ENCODE data around the gene DCHS2.

DCHS2 gene

DNA sequence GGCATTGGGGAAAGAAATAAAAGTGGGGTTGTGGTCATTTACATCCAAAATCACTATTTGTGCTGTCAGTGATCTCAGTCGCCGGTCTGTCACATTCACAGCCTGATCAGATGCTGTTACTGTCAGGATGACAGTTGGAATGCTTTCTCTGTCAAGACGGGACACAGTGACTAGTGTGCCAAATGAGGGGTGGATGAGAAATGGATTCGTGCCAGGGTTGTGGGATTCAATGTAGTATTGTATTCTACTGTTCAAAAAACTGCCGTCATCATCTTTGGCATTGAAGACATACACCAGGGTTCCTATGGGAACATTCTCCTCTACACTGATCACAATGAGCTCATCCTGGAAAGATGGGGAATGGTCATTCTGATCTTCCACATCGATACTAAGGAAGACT lies 171.1 kb downstream of the DCHS2 start:
- H3K27ac ChIP-seq: no peak overlapping the region
- no peak for DNase-seq (ENCODE audit: low spot score)
- ChIA-PET POLR2A (ENCODE audit: low non-redundant PET) (no interaction called here), CTCF (interaction anchor here (1.2 kb wide), 1 partner anchor 10 kb away, joined by 4 read pairs; no protein-coding TSS in a partner anchor)
- no peak for TF ChIP-seq CTCF (conservative IDR thresholded peaks at IDR 0.05; ENCODE audit: low read depth)

DNA sequence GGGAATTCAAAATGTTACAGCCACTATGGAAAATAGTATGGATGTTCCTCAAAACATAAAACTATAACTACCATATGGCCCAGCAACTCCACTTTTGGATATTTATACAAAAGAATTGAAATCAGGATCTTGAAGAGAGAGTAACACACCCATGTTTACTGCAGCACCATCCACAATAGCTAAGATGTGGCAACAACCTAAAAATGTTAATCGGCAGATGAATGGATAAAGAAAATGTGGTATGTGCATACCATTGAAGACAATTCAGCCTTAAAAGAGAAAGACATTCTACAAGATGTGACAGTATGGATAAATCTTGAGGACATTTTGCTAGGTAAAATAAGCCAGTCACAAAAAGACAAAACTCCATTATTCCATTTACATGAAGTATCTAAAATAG lies 171.9 kb downstream of the DCHS2 start:
- POLR2A ChIA-PET (ENCODE audit: low non-redundant PET): no interaction called here
- DNase-seq (ENCODE audit: low spot score): no peak
- no peak overlapping the region for H3K27ac ChIP-seq
- no peak for TF ChIP-seq CTCF (conservative IDR thresholded peaks at IDR 0.05; ENCODE audit: low read depth)
- CTCF ChIA-PET: no interaction called here

DNA sequence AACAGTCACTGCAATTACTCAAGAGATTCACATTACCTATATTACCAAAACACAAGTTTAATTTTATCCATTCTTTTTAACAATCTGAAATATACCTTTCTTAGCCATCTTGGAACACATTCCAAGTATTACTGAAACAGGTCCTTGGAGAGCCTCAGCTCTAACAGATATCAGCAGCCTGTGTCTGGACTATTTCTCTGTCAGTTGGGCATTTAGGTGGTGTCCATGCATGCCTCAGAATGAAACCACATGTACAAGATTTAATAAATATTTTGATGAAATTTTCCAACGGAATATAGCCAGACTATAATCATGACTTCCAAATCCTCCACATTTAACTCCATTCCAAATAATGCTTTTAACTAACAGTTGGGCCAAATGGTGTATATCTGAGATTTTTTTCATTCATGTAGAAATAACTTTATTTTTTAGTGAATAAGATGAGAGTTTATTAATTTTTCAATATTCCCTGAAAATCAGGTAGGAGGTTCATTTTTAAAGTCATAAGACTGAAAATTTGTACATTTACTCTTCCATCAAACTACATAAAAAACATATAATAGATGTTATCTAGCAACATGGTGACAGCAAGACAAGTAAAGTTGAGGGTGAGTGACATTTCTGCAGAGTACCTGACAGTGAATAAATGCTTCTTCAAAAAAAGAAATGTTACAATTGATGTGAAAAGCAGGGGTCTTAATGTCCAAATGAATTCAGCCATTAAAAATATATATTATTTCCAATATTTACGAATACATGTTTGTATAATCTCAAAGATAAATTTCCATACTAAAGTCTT lies 174.2 kb downstream of the DCHS2 start:
- DNase-seq (ENCODE audit: low spot score): no peak
- no peak for TF ChIP-seq CTCF (conservative IDR thresholded peaks at IDR 0.05; ENCODE audit: low read depth)
- ChIA-PET POLR2A (ENCODE audit: low non-redundant PET) (no interaction called here), CTCF (no interaction called here)
- H3K27ac ChIP-seq: no peak overlapping the region

DNA sequence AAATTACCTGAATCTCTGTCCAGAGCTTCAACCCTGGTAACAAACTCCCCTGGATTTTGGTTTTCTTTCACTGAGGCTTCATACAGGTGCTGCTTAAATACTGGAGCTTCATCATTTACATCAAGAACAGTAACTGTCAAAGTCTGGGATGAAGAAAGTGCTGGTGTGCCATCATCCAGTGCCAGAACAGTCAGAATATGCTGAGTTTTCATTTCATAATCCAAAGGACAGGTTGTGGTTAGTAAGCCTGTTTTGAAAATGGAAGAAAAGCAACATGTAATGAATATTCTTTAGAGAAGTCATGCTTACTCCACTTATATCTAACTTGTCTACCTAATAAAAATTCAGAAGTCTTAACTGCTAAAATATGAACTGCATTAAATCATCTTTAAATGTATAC lies 175.9 kb downstream of the DCHS2 start:
- ChIA-PET POLR2A (ENCODE audit: low non-redundant PET) (no interaction called here), CTCF (interaction anchor here (0.7 kb wide), 1 partner anchor 120 kb away, joined by 5 read pairs; no protein-coding TSS in a partner anchor)
- TF ChIP-seq CTCF (conservative IDR thresholded peaks at IDR 0.05; ENCODE audit: low read depth): no peak
- H3K27ac ChIP-seq: no peak overlapping the region
- no peak for DNase-seq (ENCODE audit: low spot score)

- CTCF ChIA-PET: no interaction called here
- POLR2A ChIA-PET (ENCODE audit: low non-redundant PET): no interaction called here
- no peak overlapping the region for H3K27ac ChIP-seq
- no peak for DNase-seq (ENCODE audit: low spot score)
- peak; percentile 42 for TF ChIP-seq CTCF (conservative IDR thresholded peaks at IDR 0.05; ENCODE audit: low read depth)
Measured at GRCh38 chr4:154314248-154314647, 177.4 kb downstream of the DCHS2 start.

DNA sequence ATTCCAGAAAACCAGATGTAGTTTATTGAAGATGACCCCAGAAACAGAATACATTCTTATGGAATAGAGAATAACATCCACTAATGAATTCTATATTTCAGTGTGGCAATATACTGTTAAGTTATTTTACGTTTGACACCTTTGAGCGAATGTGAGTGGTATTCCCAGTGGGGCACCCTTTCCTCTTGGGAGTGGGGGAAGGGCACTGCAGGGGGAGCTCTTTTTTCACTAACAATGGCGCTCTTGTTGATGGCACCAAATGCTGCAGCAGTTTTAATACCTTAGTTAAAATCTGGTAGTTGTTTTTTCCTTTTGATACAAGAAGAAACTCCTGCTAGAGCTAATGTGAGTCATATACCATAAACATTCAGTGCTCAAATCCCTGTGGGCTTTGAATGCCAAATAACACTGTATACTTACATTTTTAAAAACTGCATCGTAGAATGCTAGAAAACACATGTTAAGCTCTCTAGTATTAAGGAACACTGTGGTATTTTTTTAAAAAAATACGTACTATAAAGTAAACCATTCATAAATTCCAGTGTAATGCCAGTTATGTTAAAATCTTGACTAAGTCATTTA lies 178.5 kb downstream of the DCHS2 start:
- no peak overlapping the region for H3K27ac ChIP-seq
- DNase-seq (ENCODE audit: low spot score): no peak
- CTCF ChIA-PET: interaction anchor here (0.6 to 0.8 kb wide), 2 partner anchors 208 to 526 kb away, joined by 4 to 5 read pairs; no protein-coding TSS in a partner anchor
- POLR2A ChIA-PET (ENCODE audit: low non-redundant PET): no interaction called here
- TF ChIP-seq CTCF (conservative IDR thresholded peaks at IDR 0.05; ENCODE audit: low read depth): no peak
